ENCODE data around the gene FADS6.

Gene FADS6

GRCh38 chr17:74850310-74850709 is 43.1 kb downstream of the FADS6 start:
- Histone ChIP-seq H2AFZ (ENCODE audit: low read length) (no peak overlapping the region), H3K4me1 (ENCODE audit: insufficient read depth, low read length, poor library complexity, severe bottlenecking) (no peaks in the 10 kb centered on the region), H3K9me2 (replicated peaks; ENCODE audit: low read depth, low read length) (no peaks in the 10 kb centered on the region), H3K79me2 (ENCODE audit: insufficient read depth, low read length) (no peaks in the 10 kb centered on the region), H4K20me1 (ENCODE audit: insufficient read depth, low read length, poor library complexity, severe bottlenecking) (no peaks in the 10 kb centered on the region), H3K4me2 (ENCODE audit: low read depth, low read length, poor library complexity, severe bottlenecking) (no peak overlapping the region), H3K9ac (ENCODE audit: low read depth, low read length, poor library complexity, severe bottlenecking) (no peak overlapping the region), H3K36me3 (ENCODE audit: insufficient read depth, low read length) (no peaks in the 10 kb centered on the region), H3K27me3 (ENCODE audit: insufficient read depth, low read length, poor library complexity, severe bottlenecking) (no peaks in the 10 kb centered on the region), H3K9me3 (ENCODE audit: insufficient read depth, low read depth, low read length) (no peaks in the 10 kb centered on the region), H3K4me3 (ENCODE audit: low read length, poor library complexity, severe bottlenecking) (no peak overlapping the region), H3F3A (ENCODE audit: low read depth) (no peaks in the 10 kb centered on the region)
- no peak for TF ChIP-seq EZH2phosphoT487 (IDR thresholded peaks at IDR 0.05; ENCODE audit: borderline replicate concordance)
- no peak for TF ChIP-seq CTCF (conservative IDR thresholded peaks at IDR 0.05; ENCODE audit: low read length)

- H3K9ac ChIP-seq (ENCODE audit: low read depth, low read length, poor library complexity, severe bottlenecking) = no peak overlapping the region
- no peaks in the 10 kb centered on the region for H3K27me3 ChIP-seq (ENCODE audit: insufficient read depth, low read length, poor library complexity, severe bottlenecking)
- no peaks in the 10 kb centered on the region for H4K20me1 ChIP-seq (ENCODE audit: insufficient read depth, low read length, poor library complexity, severe bottlenecking)
- H3K9me3 ChIP-seq (ENCODE audit: insufficient read depth, low read depth, low read length) = no peaks in the 10 kb centered on the region
- no peaks in the 10 kb centered on the region for H3F3A ChIP-seq (ENCODE audit: low read depth)
- no peaks in the 10 kb centered on the region for H3K79me2 ChIP-seq (ENCODE audit: insufficient read depth, low read length)
- TF ChIP-seq CTCF (conservative IDR thresholded peaks at IDR 0.05; ENCODE audit: low read length) = no peak
- TF ChIP-seq EZH2phosphoT487 (IDR thresholded peaks at IDR 0.05; ENCODE audit: borderline replicate concordance) = no peak
- no peaks in the 10 kb centered on the region for H3K36me3 ChIP-seq (ENCODE audit: insufficient read depth, low read length)
- H3K9me2 ChIP-seq (replicated peaks; ENCODE audit: low read depth, low read length) = no peaks in the 10 kb centered on the region
- no peak overlapping the region for H2AFZ ChIP-seq (ENCODE audit: low read length)
- no peak overlapping the region for H3K4me2 ChIP-seq (ENCODE audit: low read depth, low read length, poor library complexity, severe bottlenecking)
- no peak overlapping the region for H3K4me3 ChIP-seq (ENCODE audit: low read length, poor library complexity, severe bottlenecking)
- no peaks in the 10 kb centered on the region for H3K4me1 ChIP-seq (ENCODE audit: insufficient read depth, low read length, poor library complexity, severe bottlenecking)
Measured at GRCh38 chr17:74848656-74849399, 44.6 kb downstream of the FADS6 start.

- Histone ChIP-seq H3K9ac (ENCODE audit: low read depth, low read length, poor library complexity, severe bottlenecking) (no peak overlapping the region), H3K79me2 (ENCODE audit: insufficient read depth, low read length) (no peaks in the 10 kb centered on the region), H2AFZ (ENCODE audit: low read length) (no peak overlapping the region), H3K27me3 (ENCODE audit: insufficient read depth, low read length, poor library complexity, severe bottlenecking) (no peaks in the 10 kb centered on the region), H3K4me3 (ENCODE audit: low read length, poor library complexity, severe bottlenecking) (no peak overlapping the region), H4K20me1 (ENCODE audit: insufficient read depth, low read length, poor library complexity, severe bottlenecking) (no peaks in the 10 kb centered on the region), H3K9me2 (replicated peaks; ENCODE audit: low read depth, low read length) (no peaks in the 10 kb centered on the region), H3K4me2 (ENCODE audit: low read depth, low read length, poor library complexity, severe bottlenecking) (no peak overlapping the region), H3F3A (ENCODE audit: low read depth) (no peaks in the 10 kb centered on the region), H3K36me3 (ENCODE audit: insufficient read depth, low read length) (no peaks in the 10 kb centered on the region), H3K4me1 (ENCODE audit: insufficient read depth, low read length, poor library complexity, severe bottlenecking) (no peaks in the 10 kb centered on the region), H3K9me3 (ENCODE audit: insufficient read depth, low read depth, low read length) (no peaks in the 10 kb centered on the region)
- TF ChIP-seq CTCF (conservative IDR thresholded peaks at IDR 0.05; ENCODE audit: low read length) (no peak), EZH2phosphoT487 (IDR thresholded peaks at IDR 0.05; ENCODE audit: borderline replicate concordance) (no peak)
Measured at GRCh38 chr17:74846621-74847020, 46.8 kb downstream of the FADS6 start.

Data from Loucy (cell line).